NT2/D1 (cell line): Measurements from ENCODE around the gene YBX1.

ENCODE experiments used
- SUZ12 ChIP-seq: IDR thresholded peaks from 2 replicates; pipeline ENCODE4 v1.6.1; 2011; ENCODE audit not compliant: insufficient read length, insufficient read depth; ENCODE audit errors: extremely low read depth
- YY1 ChIP-seq: IDR thresholded peaks from 2 replicates; pipeline ENCODE4 v1.6.1; 2011; ENCODE audit not compliant: insufficient read length, insufficient read depth

DNA sequence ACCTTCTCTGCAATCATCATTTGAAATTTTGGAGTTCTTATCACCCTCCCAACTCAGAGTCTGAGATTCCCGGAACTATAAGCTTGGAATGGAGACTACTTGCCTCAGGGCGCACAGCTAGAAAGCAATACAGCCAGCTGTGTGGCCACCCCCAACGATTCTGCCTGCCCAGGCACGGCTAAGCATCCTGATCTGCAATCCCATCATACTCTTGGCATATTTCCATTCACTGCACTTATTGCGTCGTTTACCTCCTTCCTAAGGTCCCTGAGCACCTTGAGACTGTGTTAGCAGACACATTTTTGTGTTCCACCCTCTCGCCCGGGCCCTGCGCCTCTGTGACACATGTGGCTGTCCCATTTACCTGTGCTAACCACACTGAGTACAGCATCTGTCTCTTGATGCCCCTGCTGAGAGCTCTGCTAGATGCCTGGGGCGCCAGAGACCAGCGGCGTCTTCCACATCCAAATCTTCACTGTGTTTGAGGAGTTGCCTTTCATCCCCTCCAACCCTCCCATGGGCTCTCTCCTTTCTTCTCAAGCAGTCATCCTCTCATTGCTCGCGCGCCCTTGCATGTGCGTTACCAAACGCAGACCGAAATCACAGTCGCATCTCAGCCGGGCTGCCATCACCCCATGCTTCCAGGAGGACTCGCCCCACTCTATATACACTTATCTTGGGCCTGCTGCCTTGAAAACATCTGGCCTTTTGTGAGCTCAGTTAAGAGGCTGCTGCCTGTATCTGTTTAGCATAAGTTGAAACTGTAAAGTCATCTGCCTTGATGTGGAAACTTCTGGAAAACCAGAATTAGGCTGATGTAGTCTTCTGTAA, 61.3 kb downstream of the YBX1 start:
- TF ChIP-seq YY1 (no peak), SUZ12 (no peak)
